WTC11 (cell line): ENCODE data around the gene AGAP3. TPM values are rescaled to one million over a fixed set of nuclear protein-coding genes. Genes with fewer than 3 reads are reported as not detected.

Experiments used
- ATAC-seq: fragments of 200-7000 bp; cut with Tn5 transposase; 2 replicates; pipeline ENCODE4 v1.10.0; 2021; ENCODE audit warnings: mild to moderate bottlenecking, moderate library complexity
- CTCF ChIA-PET: fragments of 300-600 bp; sonication (Branson Sonifier 250); formaldehyde crosslinking; loops from one replicate; lab custom pipeline; 2021; ENCODE audit warnings: antibody characterized with exemption; lab: Charles Lee
- POLR2A ChIA-PET: fragments of 350-600 bp; sonication (Branson Sonifier 250); formaldehyde crosslinking; loops from one replicate; lab custom pipeline; 2021; ENCODE audit warnings: antibody characterized with exemption; lab: Charles Lee
- DNase-seq: peaks from one replicate; pipeline ENCODE4 v3.0.0; 2021; ENCODE audit warnings: low spot score
- H3K27ac Mint-ChIP-seq: 2 replicates; pipeline ENCODE4 v1.8.0; 2021; ENCODE audit warnings: mixed read lengths
- H3K27me3 Mint-ChIP-seq: 2 replicates; pipeline ENCODE4 v1.8.0; 2021; ENCODE audit warnings: low read depth, mild to moderate bottlenecking, moderate library complexity, mixed read lengths
- H3K36me3 Mint-ChIP-seq: 2 replicates; pipeline ENCODE4 v1.8.0; 2021; ENCODE audit warnings: mixed read lengths
- H3K4me1 Mint-ChIP-seq: 2 replicates; pipeline ENCODE4 v1.8.0; 2022; ENCODE audit warnings: mixed read lengths
- H3K4me3 Mint-ChIP-seq: 2 replicates; pipeline ENCODE4 v1.8.0; 2021; ENCODE audit warnings: mild to moderate bottlenecking, moderate library complexity, mixed read lengths
- H3K9me3 Mint-ChIP-seq: 2 replicates; pipeline ENCODE4 v1.8.0; 2021; ENCODE audit warnings: mixed read lengths
- ATF1 ChIP-seq: sonication (generic); formaldehyde crosslinking; IDR thresholded peaks from 2 replicates; pipeline ENCODE4 v1.8.1; 2023; ENCODE audit warnings: mild to moderate bottlenecking, moderate library complexity, missing genetic modification reagents
- NFYB ChIP-seq: sonication (generic); formaldehyde crosslinking; conservative IDR thresholded peaks from 2 replicates; pipeline ENCODE4 v1.8.0; 2022; ENCODE audit warnings: low read depth, missing genetic modification reagents
- NR2C2 ChIP-seq: sonication (generic); formaldehyde crosslinking; IDR thresholded peaks from 2 replicates; pipeline ENCODE4 v1.8.0; 2022; ENCODE audit warnings: mild to moderate bottlenecking, missing genetic modification reagents
- ZNF263 ChIP-seq: sonication (generic); formaldehyde crosslinking; IDR thresholded peaks from 2 replicates; pipeline ENCODE4 v1.8.1; 2022; ENCODE audit warnings: low read depth, mild to moderate bottlenecking, moderate library complexity, missing genetic modification reagents
- ZNF423 ChIP-seq: fragments of 250-450 bp; sonication (Bioruptor Pico); IDR thresholded peaks from 2 replicates; pipeline ENCODE4 v2.1.2; 2022; ENCODE audit warnings: mild to moderate bottlenecking, moderate library complexity
- total RNA-seq: library from RNA; stranded (reverse); gene quantifications from 3 replicates; pipeline ENCODE4 v1.2.3, GENCODE V29; 2021
- TF ChIP-seq, protein P1 (sequence below): sonication (generic); formaldehyde crosslinking; IDR thresholded peaks from 2 replicates; pipeline ENCODE4 v1.8.0; 2023; ENCODE audit warnings: missing genetic modification reagents, mild to moderate bottlenecking, borderline replicate concordance
- TF ChIP-seq, protein P2 (sequence below): fragments of 250-450 bp; sonication (Bioruptor Pico); IDR thresholded peaks from 2 replicates; pipeline ENCODE4 v1.9.0; 2021; ENCODE audit warnings: moderate library complexity, mild to moderate bottlenecking, inconsistent platforms, borderline replicate concordance
- TF ChIP-seq, protein P3 (sequence below): fragments of 250-450 bp; sonication (Bioruptor Pico); IDR thresholded peaks from 2 replicates; pipeline ENCODE4 v1.9.0; 2021; ENCODE audit warnings: mild to moderate bottlenecking, borderline replicate concordance
- TF ChIP-seq, protein P4 (sequence below): sonication (generic); formaldehyde crosslinking; IDR thresholded peaks from 2 replicates; pipeline ENCODE4 v1.8.1; 2022; ENCODE audit warnings: low read depth, mild to moderate bottlenecking, moderate library complexity, missing genetic modification reagents, borderline replicate concordance
- TF ChIP-seq, protein P5 (sequence below): fragments of 200-600 bp; IDR thresholded peaks from 2 replicates; pipeline ENCODE4 v1.8.0; 2022; ENCODE audit warnings: antibody characterized with exemption
- TF ChIP-seq, protein P6 (sequence below): sonication (generic); formaldehyde crosslinking; IDR thresholded peaks from 2 replicates; pipeline ENCODE4 v1.8.1; 2023; ENCODE audit warnings: mild to moderate bottlenecking, missing genetic modification reagents, moderate library complexity

Gene AGAP3
- total RNA-seq, 1 experiment from 2014 or later = 163 TPM

DNA sequence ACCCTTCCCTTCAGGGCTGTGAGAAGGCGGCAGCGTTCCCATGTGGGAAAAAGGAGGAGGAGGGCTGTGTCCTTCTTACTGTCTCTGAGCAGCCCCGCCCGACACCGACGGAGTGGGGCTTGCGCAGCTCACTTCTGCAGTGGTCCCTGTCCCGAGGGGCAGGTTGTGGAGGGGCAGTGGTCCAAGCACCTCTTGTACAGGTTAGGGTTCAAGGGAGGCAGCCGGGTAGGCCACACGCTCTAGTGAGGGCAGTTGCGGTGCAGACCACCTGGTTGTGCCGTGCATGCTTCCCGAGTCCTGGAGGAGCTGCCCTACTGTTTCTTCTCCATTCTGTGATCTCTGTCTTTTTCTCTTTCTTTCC, 32.8 kb downstream of the AGAP3 start (continued):
- TF ChIP-seq, protein P1, sequence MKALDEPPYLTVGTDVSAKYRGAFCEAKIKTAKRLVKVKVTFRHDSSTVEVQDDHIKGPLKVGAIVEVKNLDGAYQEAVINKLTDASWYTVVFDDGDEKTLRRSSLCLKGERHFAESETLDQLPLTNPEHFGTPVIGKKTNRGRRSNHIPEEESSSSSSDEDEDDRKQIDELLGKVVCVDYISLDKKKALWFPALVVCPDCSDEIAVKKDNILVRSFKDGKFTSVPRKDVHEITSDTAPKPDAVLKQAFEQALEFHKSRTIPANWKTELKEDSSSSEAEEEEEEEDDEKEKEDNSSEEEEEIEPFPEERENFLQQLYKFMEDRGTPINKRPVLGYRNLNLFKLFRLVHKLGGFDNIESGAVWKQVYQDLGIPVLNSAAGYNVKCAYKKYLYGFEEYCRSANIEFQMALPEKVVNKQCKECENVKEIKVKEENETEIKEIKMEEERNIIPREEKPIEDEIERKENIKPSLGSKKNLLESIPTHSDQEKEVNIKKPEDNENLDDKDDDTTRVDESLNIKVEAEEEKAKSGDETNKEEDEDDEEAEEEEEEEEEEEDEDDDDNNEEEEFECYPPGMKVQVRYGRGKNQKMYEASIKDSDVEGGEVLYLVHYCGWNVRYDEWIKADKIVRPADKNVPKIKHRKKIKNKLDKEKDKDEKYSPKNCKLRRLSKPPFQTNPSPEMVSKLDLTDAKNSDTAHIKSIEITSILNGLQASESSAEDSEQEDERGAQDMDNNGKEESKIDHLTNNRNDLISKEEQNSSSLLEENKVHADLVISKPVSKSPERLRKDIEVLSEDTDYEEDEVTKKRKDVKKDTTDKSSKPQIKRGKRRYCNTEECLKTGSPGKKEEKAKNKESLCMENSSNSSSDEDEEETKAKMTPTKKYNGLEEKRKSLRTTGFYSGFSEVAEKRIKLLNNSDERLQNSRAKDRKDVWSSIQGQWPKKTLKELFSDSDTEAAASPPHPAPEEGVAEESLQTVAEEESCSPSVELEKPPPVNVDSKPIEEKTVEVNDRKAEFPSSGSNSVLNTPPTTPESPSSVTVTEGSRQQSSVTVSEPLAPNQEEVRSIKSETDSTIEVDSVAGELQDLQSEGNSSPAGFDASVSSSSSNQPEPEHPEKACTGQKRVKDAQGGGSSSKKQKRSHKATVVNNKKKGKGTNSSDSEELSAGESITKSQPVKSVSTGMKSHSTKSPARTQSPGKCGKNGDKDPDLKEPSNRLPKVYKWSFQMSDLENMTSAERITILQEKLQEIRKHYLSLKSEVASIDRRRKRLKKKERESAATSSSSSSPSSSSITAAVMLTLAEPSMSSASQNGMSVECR (CRISPR knock-in tag) = no peak
- TF ChIP-seq ZNF423 (CRISPR knock-in tag) = no peak
- TF ChIP-seq, protein P2, sequence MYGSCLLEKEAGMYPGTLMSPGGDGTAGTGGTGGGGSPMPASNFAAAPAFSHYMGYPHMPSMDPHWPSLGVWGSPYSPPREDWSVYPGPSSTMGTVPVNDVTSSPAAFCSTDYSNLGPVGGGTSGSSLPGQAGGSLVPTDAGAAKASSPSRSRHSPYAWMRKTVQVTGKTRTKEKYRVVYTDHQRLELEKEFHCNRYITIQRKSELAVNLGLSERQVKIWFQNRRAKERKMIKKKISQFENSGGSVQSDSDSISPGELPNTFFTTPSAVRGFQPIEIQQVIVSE (CRISPR knock-in tag) = no peak
- TF ChIP-seq, protein P3, sequence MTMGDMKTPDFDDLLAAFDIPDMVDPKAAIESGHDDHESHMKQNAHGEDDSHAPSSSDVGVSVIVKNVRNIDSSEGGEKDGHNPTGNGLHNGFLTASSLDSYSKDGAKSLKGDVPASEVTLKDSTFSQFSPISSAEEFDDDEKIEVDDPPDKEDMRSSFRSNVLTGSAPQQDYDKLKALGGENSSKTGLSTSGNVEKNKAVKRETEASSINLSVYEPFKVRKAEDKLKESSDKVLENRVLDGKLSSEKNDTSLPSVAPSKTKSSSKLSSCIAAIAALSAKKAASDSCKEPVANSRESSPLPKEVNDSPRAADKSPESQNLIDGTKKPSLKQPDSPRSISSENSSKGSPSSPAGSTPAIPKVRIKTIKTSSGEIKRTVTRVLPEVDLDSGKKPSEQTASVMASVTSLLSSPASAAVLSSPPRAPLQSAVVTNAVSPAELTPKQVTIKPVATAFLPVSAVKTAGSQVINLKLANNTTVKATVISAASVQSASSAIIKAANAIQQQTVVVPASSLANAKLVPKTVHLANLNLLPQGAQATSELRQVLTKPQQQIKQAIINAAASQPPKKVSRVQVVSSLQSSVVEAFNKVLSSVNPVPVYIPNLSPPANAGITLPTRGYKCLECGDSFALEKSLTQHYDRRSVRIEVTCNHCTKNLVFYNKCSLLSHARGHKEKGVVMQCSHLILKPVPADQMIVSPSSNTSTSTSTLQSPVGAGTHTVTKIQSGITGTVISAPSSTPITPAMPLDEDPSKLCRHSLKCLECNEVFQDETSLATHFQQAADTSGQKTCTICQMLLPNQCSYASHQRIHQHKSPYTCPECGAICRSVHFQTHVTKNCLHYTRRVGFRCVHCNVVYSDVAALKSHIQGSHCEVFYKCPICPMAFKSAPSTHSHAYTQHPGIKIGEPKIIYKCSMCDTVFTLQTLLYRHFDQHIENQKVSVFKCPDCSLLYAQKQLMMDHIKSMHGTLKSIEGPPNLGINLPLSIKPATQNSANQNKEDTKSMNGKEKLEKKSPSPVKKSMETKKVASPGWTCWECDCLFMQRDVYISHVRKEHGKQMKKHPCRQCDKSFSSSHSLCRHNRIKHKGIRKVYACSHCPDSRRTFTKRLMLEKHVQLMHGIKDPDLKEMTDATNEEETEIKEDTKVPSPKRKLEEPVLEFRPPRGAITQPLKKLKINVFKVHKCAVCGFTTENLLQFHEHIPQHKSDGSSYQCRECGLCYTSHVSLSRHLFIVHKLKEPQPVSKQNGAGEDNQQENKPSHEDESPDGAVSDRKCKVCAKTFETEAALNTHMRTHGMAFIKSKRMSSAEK (CRISPR knock-in tag) = no peak
- TF ChIP-seq, protein P4, sequence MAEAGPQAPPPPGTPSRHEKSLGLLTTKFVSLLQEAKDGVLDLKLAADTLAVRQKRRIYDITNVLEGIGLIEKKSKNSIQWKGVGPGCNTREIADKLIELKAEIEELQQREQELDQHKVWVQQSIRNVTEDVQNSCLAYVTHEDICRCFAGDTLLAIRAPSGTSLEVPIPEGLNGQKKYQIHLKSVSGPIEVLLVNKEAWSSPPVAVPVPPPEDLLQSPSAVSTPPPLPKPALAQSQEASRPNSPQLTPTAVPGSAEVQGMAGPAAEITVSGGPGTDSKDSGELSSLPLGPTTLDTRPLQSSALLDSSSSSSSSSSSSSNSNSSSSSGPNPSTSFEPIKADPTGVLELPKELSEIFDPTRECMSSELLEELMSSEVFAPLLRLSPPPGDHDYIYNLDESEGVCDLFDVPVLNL (CRISPR knock-in tag) = no peak
- TF ChIP-seq, protein P5, sequence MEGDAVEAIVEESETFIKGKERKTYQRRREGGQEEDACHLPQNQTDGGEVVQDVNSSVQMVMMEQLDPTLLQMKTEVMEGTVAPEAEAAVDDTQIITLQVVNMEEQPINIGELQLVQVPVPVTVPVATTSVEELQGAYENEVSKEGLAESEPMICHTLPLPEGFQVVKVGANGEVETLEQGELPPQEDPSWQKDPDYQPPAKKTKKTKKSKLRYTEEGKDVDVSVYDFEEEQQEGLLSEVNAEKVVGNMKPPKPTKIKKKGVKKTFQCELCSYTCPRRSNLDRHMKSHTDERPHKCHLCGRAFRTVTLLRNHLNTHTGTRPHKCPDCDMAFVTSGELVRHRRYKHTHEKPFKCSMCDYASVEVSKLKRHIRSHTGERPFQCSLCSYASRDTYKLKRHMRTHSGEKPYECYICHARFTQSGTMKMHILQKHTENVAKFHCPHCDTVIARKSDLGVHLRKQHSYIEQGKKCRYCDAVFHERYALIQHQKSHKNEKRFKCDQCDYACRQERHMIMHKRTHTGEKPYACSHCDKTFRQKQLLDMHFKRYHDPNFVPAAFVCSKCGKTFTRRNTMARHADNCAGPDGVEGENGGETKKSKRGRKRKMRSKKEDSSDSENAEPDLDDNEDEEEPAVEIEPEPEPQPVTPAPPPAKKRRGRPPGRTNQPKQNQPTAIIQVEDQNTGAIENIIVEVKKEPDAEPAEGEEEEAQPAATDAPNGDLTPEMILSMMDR = no peak
- TF ChIP-seq ZNF263 (CRISPR knock-in tag) = no peak
- TF ChIP-seq NR2C2 = no peak

DNA sequence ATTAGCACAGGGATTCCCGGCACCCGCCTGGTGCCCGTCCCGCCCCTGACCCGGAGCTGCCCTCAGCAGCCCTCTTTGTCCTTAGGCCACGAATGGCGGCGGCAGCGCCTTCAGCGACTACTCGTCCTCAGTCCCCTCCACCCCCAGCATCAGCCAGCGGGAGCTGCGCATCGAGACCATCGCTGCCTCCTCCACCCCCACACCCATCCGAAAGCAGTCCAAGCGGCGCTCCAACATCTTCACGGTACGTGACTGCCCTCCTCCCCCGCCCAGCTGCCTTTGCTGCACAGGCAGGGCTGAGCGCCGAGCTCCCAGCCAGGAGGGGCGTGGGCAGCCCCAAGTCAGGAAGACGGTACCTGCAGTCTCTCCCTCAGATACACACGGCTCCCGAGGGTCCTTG, 33.6 kb downstream of the AGAP3 start:
- DNase-seq = no peak
- no peaks in the 10 kb centered on the region for H3K9me3 Mint-ChIP-seq
- H3K27ac Mint-ChIP-seq = no peak overlapping the region
- no peak overlapping the region for H3K4me3 Mint-ChIP-seq
- TF ChIP-seq ATF1 (CRISPR knock-in tag) (no peak), NFYB (CRISPR knock-in tag) (no peak)
- TF ChIP-seq, protein P6, sequence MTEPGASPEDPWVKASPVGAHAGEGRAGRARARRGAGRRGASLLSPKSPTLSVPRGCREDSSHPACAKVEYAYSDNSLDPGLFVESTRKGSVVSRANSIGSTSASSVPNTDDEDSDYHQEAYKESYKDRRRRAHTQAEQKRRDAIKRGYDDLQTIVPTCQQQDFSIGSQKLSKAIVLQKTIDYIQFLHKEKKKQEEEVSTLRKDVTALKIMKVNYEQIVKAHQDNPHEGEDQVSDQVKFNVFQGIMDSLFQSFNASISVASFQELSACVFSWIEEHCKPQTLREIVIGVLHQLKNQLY (CRISPR knock-in tag) = no peak
- POLR2A ChIA-PET = no interaction called here
- H3K4me1 Mint-ChIP-seq = peaks cover 22% of the 10 kb centered on the region
- peaks cover 32% of the 10 kb centered on the region for H3K36me3 Mint-ChIP-seq
- no peak for ATAC-seq
- CTCF ChIA-PET = interaction anchor here (1.2 to 1.9 kb wide), 6 partner anchors 9 to 110 kb away, joined by 3 to 7 read pairs (median 4); no protein-coding TSS in a partner anchor
- peaks cover 10% of the 10 kb centered on the region for H3K27me3 Mint-ChIP-seq
